Measurements from ENCODE around the gene HOMER3. TPM values are rescaled to one million over a fixed set of nuclear protein-coding genes. Genes with fewer than 3 reads are reported as not detected.
A peak's percentile ranks its signal among the peaks of the same experiment; 100 is the strongest.

The HOMER3 gene
- total RNA-seq: 10 to 100 TPM in 6 of 8 experiments, 1 to 10 TPM in 2; 9.0 to 40.0 (median 14.6) TPM

- in situ Hi-C loops (cut with MboI; ENCODE audit: low pct_unique_long_range_greater_than_20kb in 2 of 9, low sequenced_read_pairs in 9 of 9, unreplicated experiment in 9 of 9): no loop called here
- ATAC-seq (replicated peaks in 6 of 8): peak; percentile 79 to 93 (median 85)
- peaks cover 6 to 7% of the 10 kb centered on the region in 2 donors for H3K4me1 ChIP-seq (replicated peaks in 1 of 2)
- WGBS, 10 experiments: no CpG with 5 or more reads among the region's 81 CpGs
- peak within 1 kb of the TSS; percentile 53 to 77 (median 66) for H3K4me3 ChIP-seq
- peak within 1 kb of the TSS in 1 of 2 donors; percentile 35 for H3K27ac ChIP-seq
Measured at GRCh38 chr19:18940769-18941627, at the start of gene HOMER3. HOMER3 (minus strand) TSS chr19:18941217; CDS start chr19:18938982, 2,235 bp downstream.

GRCh38 chr19:18990128-18990708 is 49.2 kb upstream of the HOMER3 start:
- ATAC-seq (replicated peaks in 6 of 8): peak in 3 of 8 experiments; percentile 5 to 21 (median 16)
- in situ Hi-C loops (cut with MboI; ENCODE audit: low pct_unique_long_range_greater_than_20kb in 2 of 9, low sequenced_read_pairs in 9 of 9, unreplicated experiment in 9 of 9): loop anchor here in 1 of 9 experiments (25.0 kb wide), 1 partner anchor 403 kb away; the partner anchor contains the start of gene REX1BD

GRCh38 chr19:18989316-18989715 is 48.3 kb upstream of the HOMER3 start:
- Histone ChIP-seq H3K4me3 (no peak overlapping the region), H3K27ac (no peak overlapping the region), H3K4me1 (replicated peaks in 1 of 2) (peaks cover 0 to 2% of the 10 kb centered on the region in 2 donors)
- ATAC-seq (replicated peaks in 6 of 8): peak in 2 of 8 experiments; percentile 12
- 0 to 81% (median 69%) methylated on average over 1 to 9 of the region's 10 CpGs; no CpG with 5 or more reads in 5 of the 10 experiments for WGBS, 10 experiments
- in situ Hi-C loops (cut with MboI; ENCODE audit: low pct_unique_long_range_greater_than_20kb in 2 of 9, low sequenced_read_pairs in 9 of 9, unreplicated experiment in 9 of 9): loop anchor here in 1 of 9 experiments (25.0 kb wide), 1 partner anchor 402 kb away; the partner anchor contains the start of gene REX1BD

More at GRCh38 chr19:18990128-18990708, 49.2 kb upstream of the HOMER3 start:
- Histone ChIP-seq H3K4me1 (replicated peaks in 1 of 2) (peaks cover 0 to 2% of the 10 kb centered on the region in 2 donors), H3K4me3 (no peak overlapping the region), H3K27ac (no peak overlapping the region)
- 100% methylated on average over 1 of the region's 5 CpGs; no CpG with 5 or more reads in 9 of the 10 experiments for WGBS, 10 experiments

- H3K27ac ChIP-seq: no peak overlapping the region
- in situ Hi-C loops (cut with MboI; ENCODE audit: low pct_unique_long_range_greater_than_20kb in 2 of 9, low sequenced_read_pairs in 9 of 9, unreplicated experiment in 9 of 9): loop anchor here in 1 of 9 experiments (25.0 kb wide), 1 partner anchor 400 kb away; the partner anchor contains the start of gene REX1BD
- 13 to 85% (median 38%) methylated on average over 1 to 4 of the region's 4 CpGs; no CpG with 5 or more reads in 6 of the 10 experiments for WGBS, 10 experiments
- H3K4me1 ChIP-seq (replicated peaks in 1 of 2): peaks cover 0 to 2% of the 10 kb centered on the region in 2 donors
- ATAC-seq (replicated peaks in 6 of 8): no peak
- no peak overlapping the region for H3K4me3 ChIP-seq
Measured at GRCh38 chr19:18987456-18987855, 46.4 kb upstream of the HOMER3 start.

- H3K4me3 ChIP-seq: no peak overlapping the region
- in situ Hi-C loops (cut with MboI; ENCODE audit: low pct_unique_long_range_greater_than_20kb in 2 of 9, low sequenced_read_pairs in 9 of 9, unreplicated experiment in 9 of 9): loop anchor here in 1 of 9 experiments (25.0 kb wide), 1 partner anchor 398 kb away; the partner anchor contains the start of gene REX1BD
- WGBS, 10 experiments: 20 to 85% (median 61%) methylated on average over 1 to 6 of the region's 7 CpGs; no CpG with 5 or more reads in 2 of the 10 experiments
- peaks cover 0 to 2% of the 10 kb centered on the region in 2 donors for H3K4me1 ChIP-seq (replicated peaks in 1 of 2)
- H3K27ac ChIP-seq: no peak overlapping the region
- ATAC-seq (replicated peaks in 6 of 8): peak in 2 of 8 experiments; percentile 15 to 36
Measured at GRCh38 chr19:18985257-18985656, 44.2 kb upstream of the HOMER3 start.

GRCh38 chr19:18984251-18984650 is 43.2 kb upstream of the HOMER3 start:
- in situ Hi-C loops (cut with MboI; ENCODE audit: low pct_unique_long_range_greater_than_20kb in 2 of 9, low sequenced_read_pairs in 9 of 9, unreplicated experiment in 9 of 9): loop anchor here in 1 of 9 experiments (25.0 kb wide), 1 partner anchor 397 kb away; the partner anchor contains the start of gene REX1BD

GRCh38 chr19:18982669-18983068 is 41.7 kb upstream of the HOMER3 start:
- in situ Hi-C loops (cut with MboI; ENCODE audit: low pct_unique_long_range_greater_than_20kb in 2 of 9, low sequenced_read_pairs in 9 of 9, unreplicated experiment in 9 of 9): loop anchor here in 1 of 9 experiments (25.0 kb wide), 1 partner anchor 395 kb away; the partner anchor contains the start of gene REX1BD

More at GRCh38 chr19:18984251-18984650, 43.2 kb upstream of the HOMER3 start:
- Histone ChIP-seq H3K4me3 (no peak overlapping the region), H3K27ac (no peak overlapping the region), H3K4me1 (replicated peaks in 1 of 2) (peaks cover 0 to 2% of the 10 kb centered on the region in 2 donors)
- no peak for ATAC-seq (replicated peaks in 6 of 8)
- 17 to 83% (median 66%) methylated on average over 1 of the region's 3 CpGs; no CpG with 5 or more reads in 4 of the 10 experiments for WGBS, 10 experiments

GRCh38 chr19:18980432-18981020 is 39.5 kb upstream of the HOMER3 start:
- H3K27ac ChIP-seq: no peak overlapping the region
- ATAC-seq (replicated peaks in 6 of 8): no peak
- in situ Hi-C loops (cut with MboI; ENCODE audit: low pct_unique_long_range_greater_than_20kb in 2 of 9, low sequenced_read_pairs in 9 of 9, unreplicated experiment in 9 of 9): loop anchor here in 1 of 9 experiments (25.0 kb wide), 1 partner anchor 393 kb away; the partner anchor contains the start of gene REX1BD
- no peak overlapping the region for H3K4me3 ChIP-seq
- 14 to 100% (median 65%) methylated on average over 1 to 3 of the region's 7 CpGs; no CpG with 5 or more reads in 2 of the 10 experiments for WGBS, 10 experiments
- no peaks in the 10 kb centered on the region for H3K4me1 ChIP-seq (replicated peaks in 1 of 2)

More at GRCh38 chr19:18982669-18983068, 41.7 kb upstream of the HOMER3 start:
- ATAC-seq (replicated peaks in 6 of 8): no peak
- Histone ChIP-seq H3K4me3 (no peak overlapping the region), H3K27ac (no peak overlapping the region), H3K4me1 (replicated peaks in 1 of 2) (peaks cover 0 to 2% of the 10 kb centered on the region in 2 donors)
- WGBS, 10 experiments: 33 to 83% (median 61%) methylated on average over 1 to 2 of the region's 2 CpGs; no CpG with 5 or more reads in 6 of the 10 experiments

- ATAC-seq (replicated peaks in 6 of 8): no peak
- WGBS, 10 experiments: 53 to 66% (median 61%) methylated on average over 2 to 6 of the region's 7 CpGs; no CpG with 5 or more reads in 6 of the 10 experiments
- H3K4me3 ChIP-seq: no peak overlapping the region
- H3K27ac ChIP-seq: no peak overlapping the region
- no peaks in the 10 kb centered on the region for H3K4me1 ChIP-seq (replicated peaks in 1 of 2)
- in situ Hi-C loops (cut with MboI; ENCODE audit: low pct_unique_long_range_greater_than_20kb in 2 of 9, low sequenced_read_pairs in 9 of 9, unreplicated experiment in 9 of 9): loop anchor here in 1 of 9 experiments (25.0 kb wide), 1 partner anchor 391 kb away; the partner anchor contains the start of gene REX1BD
Measured at GRCh38 chr19:18978616-18979015, 37.6 kb upstream of the HOMER3 start.

- WGBS, 10 experiments: 40 to 100% (median 81%) methylated on average over 1 to 10 of the region's 10 CpGs
- ATAC-seq (replicated peaks in 6 of 8): peak in 1 of 8 experiments; percentile 65
- no peaks in the 10 kb centered on the region for H3K4me1 ChIP-seq (replicated peaks in 1 of 2)
- no peak overlapping the region for H3K4me3 ChIP-seq
- no peak overlapping the region for H3K27ac ChIP-seq
- in situ Hi-C loops (cut with MboI; ENCODE audit: low pct_unique_long_range_greater_than_20kb in 2 of 9, low sequenced_read_pairs in 9 of 9, unreplicated experiment in 9 of 9): loop anchor here in 1 of 9 experiments (25.0 kb wide), 1 partner anchor 389 kb away; the partner anchor contains the start of gene REX1BD
Measured at GRCh38 chr19:18975869-18976268, 34.9 kb upstream of the HOMER3 start.

GRCh38 chr19:18975011-18975410 is 34.0 kb upstream of the HOMER3 start:
- Histone ChIP-seq H3K27ac (no peak overlapping the region), H3K4me3 (no peak overlapping the region), H3K4me1 (replicated peaks in 1 of 2) (no peaks in the 10 kb centered on the region)
- in situ Hi-C loops (cut with MboI; ENCODE audit: low pct_unique_long_range_greater_than_20kb in 2 of 9, low sequenced_read_pairs in 9 of 9, unreplicated experiment in 9 of 9): loop anchor here in 1 of 9 experiments (25.0 kb wide), 1 partner anchor 388 kb away; the partner anchor contains the start of gene REX1BD
- ATAC-seq (replicated peaks in 6 of 8): no peak
- 80 to 96% (median 91%) methylated on average over 1 to 3 of the region's 3 CpGs; no CpG with 5 or more reads in 7 of the 10 experiments for WGBS, 10 experiments

- H3K4me3 ChIP-seq: no peak overlapping the region
- H3K4me1 ChIP-seq (replicated peaks in 1 of 2): no peaks in the 10 kb centered on the region
- in situ Hi-C loops (cut with MboI; ENCODE audit: low pct_unique_long_range_greater_than_20kb in 2 of 9, low sequenced_read_pairs in 9 of 9, unreplicated experiment in 9 of 9): no loop called here
- ATAC-seq (replicated peaks in 6 of 8): no peak
- WGBS, 10 experiments: 86 to 100% (median 100%) methylated on average over 1 to 2 of the region's 5 CpGs; no CpG with 5 or more reads in 4 of the 10 experiments
- no peak overlapping the region for H3K27ac ChIP-seq
Measured at GRCh38 chr19:18972851-18973250, 31.8 kb upstream of the HOMER3 start.
